IMR-90 (cell line): Measurements from ENCODE around the gene PRR33. TPM values are rescaled to one million over a fixed set of nuclear protein-coding genes. Genes with fewer than 3 reads are reported as not detected.

Source experiments
- ATAC-seq: fragments of 200-7000 bp; cut with Tn5 transposase; 2 replicates; pipeline ENCODE4 v1.9.1; 2020; ENCODE audit warnings: low read depth, mild to moderate bottlenecking, moderate library complexity
- BruUV-seq: library from RNA; stranded (reverse); fragments of 400-500 nt; replicated peaks from 2 replicates; lab custom pipeline; 2021; lab: Mats Ljungman, UMichigan
- CTCF ChIA-PET: fragments of 300-600 bp; formaldehyde crosslinking; extraction: SDS; loops from one replicate; lab custom pipeline; 2021; ENCODE audit warnings: antibody characterized with exemption; lab: Yijun Ruan, JAX
- POLR2A ChIA-PET: fragments of 300-600 bp; sonication (Branson Sonifier 250); formaldehyde crosslinking; loops from one replicate; lab custom pipeline; 2022; ENCODE audit warnings: antibody characterized with exemption; ENCODE audit not compliant: unreplicated experiment; lab: Charles Lee
- DNase-seq: peaks from one replicate; pipeline ENCODE4 v3.0.0; 2013
- H2AFZ ChIP-seq: replicated peaks from 2 replicates; pipeline ENCODE3; 2013; ENCODE audit warnings: low read length, mild to moderate bottlenecking; ENCODE audit not compliant: poor library complexity
- H2AK5ac ChIP-seq: 2 replicates; pipeline ENCODE4 v1.6.1; 2013; ENCODE audit warnings: low read depth, low read length, inconsistent platforms
- H2AK9ac ChIP-seq: replicated peaks from 2 replicates; pipeline ENCODE3; 2013; ENCODE audit warnings: mild to moderate bottlenecking, low read depth, low read length, moderate library complexity; ENCODE audit not compliant: poor library complexity
- H2BK120ac ChIP-seq: 2 replicates; pipeline ENCODE4 v1.6.1; 2013; ENCODE audit warnings: low read depth, low read length, inconsistent platforms
- H2BK15ac ChIP-seq: 3 replicates; pipeline ENCODE4 v1.6.1; 2013; ENCODE audit warnings: low read depth, low read length, inconsistent platforms
- H2BK20ac ChIP-seq: 2 replicates; pipeline ENCODE4 v1.6.1; 2013; ENCODE audit warnings: low read depth, mild to moderate bottlenecking, inconsistent platforms, low read length, moderate library complexity
- H2BK5ac ChIP-seq: 2 replicates; pipeline ENCODE4 v1.6.1; 2013; ENCODE audit warnings: mild to moderate bottlenecking, low read depth, low read length, inconsistent platforms; ENCODE audit not compliant: poor library complexity, severe bottlenecking
- H3K14ac ChIP-seq: replicated peaks from 2 replicates; pipeline ENCODE4 v1.6.1; 2013; ENCODE audit warnings: low read depth, low read length, inconsistent platforms
- H3K18ac ChIP-seq: 2 replicates; pipeline ENCODE4 v1.6.1; 2013; ENCODE audit warnings: low read depth, low read length, control low read depth
- H3K23ac ChIP-seq: 2 replicates; pipeline ENCODE4 v1.6.1; 2013; ENCODE audit warnings: low read depth, low read length, inconsistent platforms
- H3K27ac ChIP-seq: 2 replicates; pipeline ENCODE4 v1.5.1; 2013; ENCODE audit warnings: mild to moderate bottlenecking, control low read depth, low read length; ENCODE audit not compliant: insufficient read depth
- H3K27me3 ChIP-seq: 2 replicates; pipeline ENCODE4 v1.6.1; 2013; ENCODE audit warnings: low read length; ENCODE audit not compliant: control insufficient read depth, insufficient read depth
- H3K36me3 ChIP-seq: 2 replicates; pipeline ENCODE4 v1.6.1; 2013; ENCODE audit warnings: low read length, mixed read lengths; ENCODE audit not compliant: control insufficient read depth, insufficient read depth
- H3K4ac ChIP-seq: 2 replicates; pipeline ENCODE4 v1.6.1; 2013; ENCODE audit warnings: low read depth, low read length, inconsistent platforms
- H3K4me1 ChIP-seq: 2 replicates; pipeline ENCODE4 v1.6.1; 2013; ENCODE audit warnings: low read length, mixed read lengths; ENCODE audit not compliant: control insufficient read depth, insufficient read depth
- H3K4me2 ChIP-seq: 2 replicates; pipeline ENCODE4 v1.6.1; 2013; ENCODE audit warnings: low read depth, mild to moderate bottlenecking, control low read depth, low read length, moderate library complexity
- H3K4me3 ChIP-seq: 2 replicates; pipeline ENCODE4 v1.5.1; 2013; ENCODE audit warnings: low read depth, mild to moderate bottlenecking, control low read depth, low read length, moderate library complexity; ENCODE audit not compliant: insufficient read depth
- H3K56ac ChIP-seq: 2 replicates; pipeline ENCODE4 v1.6.1; 2013; ENCODE audit warnings: low read length, inconsistent platforms; ENCODE audit not compliant: insufficient read depth; ENCODE audit errors: extremely low read depth
- H3K79me1 ChIP-seq, 2 experiments: 2 replicates each; pipeline ENCODE4 v1.6.1; 2013; ENCODE audit warnings: low read length in 2 of 2, inconsistent platforms in 1 of 2, low read depth in 1 of 2
- H3K9ac ChIP-seq: 2 replicates; pipeline ENCODE4 v1.6.1; 2013; ENCODE audit warnings: low read depth, low read length, control low read depth
- H3K9me1 ChIP-seq: 2 replicates; pipeline ENCODE4 v1.6.1; 2013; ENCODE audit warnings: low read length, inconsistent platforms; ENCODE audit not compliant: insufficient read depth
- H3K9me3 ChIP-seq: 2 replicates; pipeline ENCODE4 v1.6.1; 2013; ENCODE audit warnings: low read length; ENCODE audit not compliant: control insufficient read depth, insufficient read depth
- H4K20me1 ChIP-seq: 2 replicates; pipeline ENCODE4 v1.6.1; 2013; ENCODE audit warnings: low read length, inconsistent platforms; ENCODE audit not compliant: insufficient read depth
- H4K5ac ChIP-seq: 2 replicates; pipeline ENCODE4 v1.6.1; 2013; ENCODE audit warnings: mild to moderate bottlenecking, low read depth, low read length, control low read depth
- H4K8ac ChIP-seq, 2 experiments: 2 replicates each; pipeline ENCODE4 v1.6.1; 2013; ENCODE audit warnings: low read depth in 2 of 2, low read length in 2 of 2, control low read depth in 1 of 2, inconsistent platforms in 1 of 2
- H4K91ac ChIP-seq: 2 replicates; pipeline ENCODE4 v1.6.1; 2013; ENCODE audit warnings: low read depth, low read length, inconsistent platforms; ENCODE audit not compliant: insufficient read depth
- BHLHE40 ChIP-seq: fragments of 150-350 bp; IDR thresholded peaks from 2 replicates; pipeline ENCODE4 v1.6.1; 2016; ENCODE audit warnings: mild to moderate bottlenecking, low read depth, low read length
- CHD1 ChIP-seq: IDR thresholded peaks from 2 replicates; pipeline ENCODE4 v1.6.1; 2012; ENCODE audit warnings: low read depth, low read length, improper control_type of control experiment
- RAD21 ChIP-seq: IDR thresholded peaks from 2 replicates; pipeline ENCODE4 v1.6.1; 2012; ENCODE audit warnings: low read length, improper control_type of control experiment
- SMC3 ChIP-seq: fragments of 150-350 bp; IDR thresholded peaks from 2 replicates; pipeline ENCODE4 v1.6.1; 2016; ENCODE audit warnings: low read depth, mild to moderate bottlenecking, antibody characterized with exemption, low read length, moderate library complexity
- WGBS, 2 experiments: methylation state at CpG; one replicate each; pipeline versions ENCODE4 v1.1.5 to v1.1.7; 2013; ENCODE audit warnings: missing lambda C conversion rate in 2 of 2; ENCODE audit not compliant: insufficient read length in 1 of 2; ENCODE audit errors: extremely low coverage in 2 of 2; 5-methylcytosine and 5-hydroxymethylcytosine counted together
- dilution Hi-C: fragments of 300-500 bp; cut with HindIII; formaldehyde crosslinking; loops from one replicate; pipeline ENCODE4 v1.14.3; 2018; ENCODE audit warnings: low sequenced_read_pairs; ENCODE audit not compliant: unreplicated experiment
- in situ Hi-C: fragments of 300-500 bp; cut with MboI; formaldehyde crosslinking; loops from 3 replicates; pipeline ENCODE4 v1.14.3; 2019; ENCODE audit warnings: low sequenced_read_pairs, inconsistent platforms, mixed read lengths
- intact Hi-C: fragments of 100-400 bp; cut with micrococcal nuclease; formaldehyde crosslinking; loops from 2 replicates; pipeline ENCODE4 v1.10.0; 2022
- polyA plus RNA-seq, 3 experiments: library from polyadenylated mRNA; depleted of rRNA; stranded (reverse); fragments of >200 nt; gene quantifications; 2 replicates each; pipeline ENCODE4 v1.2.3, GENCODE V29; 2012; ENCODE audit warnings: low replicate concordance in 1 of 3
- total RNA-seq: library from RNA; depleted of rRNA; stranded (reverse); fragments of >200 nt; gene quantifications from 2 replicates; pipeline ENCODE4 v1.2.3, GENCODE V29; 2012
- TF ChIP-seq, protein P1 (sequence below): conservative IDR thresholded peaks from 2 replicates; pipeline ENCODE4 v1.5.1; 2012; ENCODE audit warnings: mild to moderate bottlenecking, low read depth, low read length, improper control_type of control experiment

The PRR33 gene
- total and polyA plus RNA-seq, 2 of the 4 experiments (the other 2 are of a cell fraction): not detected

DNA sequence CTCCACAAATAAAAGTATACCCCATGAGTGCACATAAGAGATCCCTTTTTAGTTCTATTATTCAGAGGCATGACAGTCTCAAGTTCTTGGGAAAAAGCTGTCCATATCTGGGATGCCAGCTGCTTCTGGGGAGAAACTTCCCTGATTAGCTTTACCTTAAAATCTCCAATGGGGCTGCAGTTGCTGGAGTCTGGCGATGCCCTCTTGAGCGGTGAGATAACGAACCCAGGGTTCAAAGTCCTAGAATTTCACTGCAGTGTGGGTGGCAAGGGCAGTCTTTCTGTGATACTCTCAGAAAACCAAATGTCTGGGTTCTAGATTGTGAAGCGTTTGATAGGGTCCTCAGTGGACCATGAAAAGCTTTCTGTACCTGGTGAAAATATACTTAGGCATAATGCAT, 7.4 kb upstream of the PRR33 start:
- Histone ChIP-seq H4K20me1 (no peaks in the 10 kb centered on the region), H2AK9ac (no peak overlapping the region), H2BK20ac (no peak overlapping the region), H3K4ac (no peak overlapping the region), H2AFZ (no peak overlapping the region), H3K9me3 (no peaks in the 10 kb centered on the region), H2AK5ac (no peak overlapping the region), H3K9me1 (no peaks in the 10 kb centered on the region), H4K5ac (no peak overlapping the region), H3K79me1 (no peaks in the 10 kb centered on the region), H3K9ac (no peak overlapping the region), H3K56ac (no peak overlapping the region), H3K4me3 (no peak overlapping the region), H3K4me2 (no peak overlapping the region), H3K14ac (no peak overlapping the region), H3K36me3 (no peaks in the 10 kb centered on the region), H4K91ac (no peak overlapping the region), H3K27me3 (peaks cover 38% of the 10 kb centered on the region), H2BK120ac (no peak overlapping the region), H3K4me1 (no peaks in the 10 kb centered on the region), H4K8ac (no peak overlapping the region), H2BK15ac (no peak overlapping the region), H3K18ac (no peak overlapping the region), H3K23ac (no peak overlapping the region), H2BK5ac (no peak overlapping the region), H3K27ac (no peak overlapping the region)
- TF ChIP-seq SMC3 (no peak), BHLHE40 (no peak), CHD1 (no peak), RAD21 (no peak)
- TF ChIP-seq, protein P1, sequence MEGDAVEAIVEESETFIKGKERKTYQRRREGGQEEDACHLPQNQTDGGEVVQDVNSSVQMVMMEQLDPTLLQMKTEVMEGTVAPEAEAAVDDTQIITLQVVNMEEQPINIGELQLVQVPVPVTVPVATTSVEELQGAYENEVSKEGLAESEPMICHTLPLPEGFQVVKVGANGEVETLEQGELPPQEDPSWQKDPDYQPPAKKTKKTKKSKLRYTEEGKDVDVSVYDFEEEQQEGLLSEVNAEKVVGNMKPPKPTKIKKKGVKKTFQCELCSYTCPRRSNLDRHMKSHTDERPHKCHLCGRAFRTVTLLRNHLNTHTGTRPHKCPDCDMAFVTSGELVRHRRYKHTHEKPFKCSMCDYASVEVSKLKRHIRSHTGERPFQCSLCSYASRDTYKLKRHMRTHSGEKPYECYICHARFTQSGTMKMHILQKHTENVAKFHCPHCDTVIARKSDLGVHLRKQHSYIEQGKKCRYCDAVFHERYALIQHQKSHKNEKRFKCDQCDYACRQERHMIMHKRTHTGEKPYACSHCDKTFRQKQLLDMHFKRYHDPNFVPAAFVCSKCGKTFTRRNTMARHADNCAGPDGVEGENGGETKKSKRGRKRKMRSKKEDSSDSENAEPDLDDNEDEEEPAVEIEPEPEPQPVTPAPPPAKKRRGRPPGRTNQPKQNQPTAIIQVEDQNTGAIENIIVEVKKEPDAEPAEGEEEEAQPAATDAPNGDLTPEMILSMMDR: no peak
- ATAC-seq (no peak), DNase-seq (no peak)
- ChIA-PET CTCF (no interaction called here), POLR2A (no interaction called here)
- no TSS peak for BruUV-seq
- dilution Hi-C loops: no loop called here
- 67% methylated on average over 1 of the region's 4 CpGs; no CpG with 5 or more reads in 1 of the 2 experiments for WGBS, 2 experiments
- in situ Hi-C loops: no loop called here
- intact Hi-C loops: no loop called here
